Colonic mucosa (tissue), 4 donors: ENCODE results near the gene PACSIN2. TPM values are rescaled to one million over a fixed set of nuclear protein-coding genes. Genes with fewer than 3 reads are reported as not detected.

Source experiments
- DNase-seq: peaks from one replicate; pipeline ENCODE4 v3.0.0-alpha.2; 2020
- H3K27ac ChIP-seq: fragments of 200-600 bp; one replicate; pipeline ENCODE4 v1.8.0; 2021
- H3K27me3 ChIP-seq: fragments of 200-600 bp; one replicate; pipeline ENCODE4 v1.8.0; 2021
- H3K36me3 ChIP-seq: fragments of 200-600 bp; one replicate; pipeline ENCODE4 v1.8.0; 2021
- H3K4me1 ChIP-seq: fragments of 200-600 bp; one replicate; pipeline ENCODE4 v1.8.0; 2021; ENCODE audit warnings: mild to moderate bottlenecking
- H3K4me3 ChIP-seq: fragments of 200-600 bp; one replicate; pipeline ENCODE4 v1.8.0; 2021
- H3K9ac ChIP-seq, 2 donors: one replicate each; pipeline ENCODE4 v1.7.0; 2013; ENCODE audit warnings: control low read depth in 2 of 2, low read depth in 2 of 2, low read length in 2 of 2
- H3K9me3 ChIP-seq: fragments of 200-600 bp; one replicate; pipeline ENCODE4 v1.8.0; 2021
- CTCF ChIP-seq: fragments of 200-600 bp; IDR thresholded peaks from one replicate; pipeline ENCODE4 v1.8.0; 2022; ENCODE audit warnings: antibody characterized with exemption, mild to moderate bottlenecking
- intact Hi-C: fragments of 100-400 bp; cut with DNase I; formaldehyde crosslinking; loops from one replicate; pipeline ENCODE4 v1.14.1; 2022
- total RNA-seq, 2 donors: library from RNA; stranded (reverse); fragmentation: NEBNext Ultra II Directional in 1 of 2; extraction: Animal tissue kit (Norgen Biotek cat#: 25700) in 1 of 2; gene quantifications; one replicate each; pipeline ENCODE4 v1.2.1, GENCODE V29; 2021
- donor health status: healthy.
- donor health status: DM: no; HTN: no; CAD: no.
- donor health status: DM: no; HTN: no; CAD: no.

The PACSIN2 gene
- total RNA-seq, 2 donors from 2014 or later, result 143 to 160 TPM

- Histone ChIP-seq H3K36me3 (no peaks in the 10 kb centered on the region), H3K9ac (no peak overlapping the region), H3K9me3 (no peaks in the 10 kb centered on the region), H3K4me1 (peaks cover 26% of the 10 kb centered on the region), H3K27ac (peak overlapping the region; percentile 92), H3K4me3 (no peak overlapping the region), H3K27me3 (no peaks in the 10 kb centered on the region)
- no peak for TF ChIP-seq CTCF
- no peak for DNase-seq
- intact Hi-C loops, result no loop called here
Measured at GRCh38 chr22:43009444-43009843, 5.5 kb downstream of the PACSIN2 start.

GRCh38 chr22:43008921-43009320, 6.0 kb downstream of the PACSIN2 start:
- no peak overlapping the region for H3K4me3 ChIP-seq
- no peaks in the 10 kb centered on the region for H3K27me3 ChIP-seq
- no peaks in the 10 kb centered on the region for H3K9me3 ChIP-seq
- peaks cover 30% of the 10 kb centered on the region for H3K4me1 ChIP-seq
- DNase-seq, result no peak
- intact Hi-C loops, result no loop called here
- H3K27ac ChIP-seq, result peak overlapping the region; percentile 92
- no peaks in the 10 kb centered on the region for H3K36me3 ChIP-seq
- peak overlapping the region in 1 of 2 donors; percentile 42 for H3K9ac ChIP-seq
- TF ChIP-seq CTCF, result no peak

GRCh38 chr22:43008509-43008908, 6.4 kb downstream of the PACSIN2 start:
- H3K4me1 ChIP-seq, result peaks cover 26% of the 10 kb centered on the region
- DNase-seq, result peak; percentile 80
- no peak for TF ChIP-seq CTCF
- peak overlapping the region in 1 of 2 donors; percentile 42 for H3K9ac ChIP-seq
- no peaks in the 10 kb centered on the region for H3K27me3 ChIP-seq
- no peaks in the 10 kb centered on the region for H3K9me3 ChIP-seq
- intact Hi-C loops, result no loop called here
- no peaks in the 10 kb centered on the region for H3K36me3 ChIP-seq
- H3K27ac ChIP-seq, result peak overlapping the region; percentile 92
- H3K4me3 ChIP-seq, result no peak overlapping the region

- Histone ChIP-seq H3K9me3 (no peaks in the 10 kb centered on the region), H3K9ac (peak overlapping the region in 1 of 2 donors; percentile 75), H3K27ac (peak overlapping the region; percentile 92), H3K27me3 (no peaks in the 10 kb centered on the region), H3K36me3 (no peaks in the 10 kb centered on the region), H3K4me3 (no peak overlapping the region), H3K4me1 (peaks cover 28% of the 10 kb centered on the region)
- intact Hi-C loops, result no loop called here
- peak; percentile 85 for DNase-seq
- TF ChIP-seq CTCF, result no peak
Measured at GRCh38 chr22:43007519-43008102, 7.3 kb downstream of the PACSIN2 start.

GRCh38 chr22:43006753-43007152, 8.2 kb downstream of the PACSIN2 start:
- no peak overlapping the region for H3K4me3 ChIP-seq
- peak overlapping the region in 1 of 2 donors; percentile 75 for H3K9ac ChIP-seq
- TF ChIP-seq CTCF, result no peak
- DNase-seq, result no peak
- intact Hi-C loops, result no loop called here
- no peaks in the 10 kb centered on the region for H3K27me3 ChIP-seq
- peaks cover 30% of the 10 kb centered on the region for H3K4me1 ChIP-seq
- H3K27ac ChIP-seq, result peak overlapping the region; percentile 92
- H3K36me3 ChIP-seq, result no peaks in the 10 kb centered on the region
- no peaks in the 10 kb centered on the region for H3K9me3 ChIP-seq
